Subcutaneous adipose tissue (tissue), 4 donors: ENCODE results near the gene MRPL48. TPM values are rescaled to one million over a fixed set of nuclear protein-coding genes. Genes with fewer than 3 reads are reported as not detected.

ENCODE experiments used
- total RNA-seq, 4 donors: library from RNA; depleted of rRNA; stranded (reverse); fragments of >200 nt; gene quantifications; one replicate each; pipeline ENCODE4 v1.1.0, GENCODE V29; 2016
- TF ChIP-seq, protein P1 (sequence below): fragments of 450-650 bp; IDR thresholded peaks from one replicate; pipeline ENCODE4 v1.5.1; 2016; ENCODE audit warnings: low read depth, mild to moderate bottlenecking, control low read depth, antibody characterized with exemption, moderate library complexity

MRPL48 gene
- total RNA-seq, 4 donors from 2014 or later: 8.2 to 12.4 (median 10.6) TPM

- TF ChIP-seq, protein P1, sequence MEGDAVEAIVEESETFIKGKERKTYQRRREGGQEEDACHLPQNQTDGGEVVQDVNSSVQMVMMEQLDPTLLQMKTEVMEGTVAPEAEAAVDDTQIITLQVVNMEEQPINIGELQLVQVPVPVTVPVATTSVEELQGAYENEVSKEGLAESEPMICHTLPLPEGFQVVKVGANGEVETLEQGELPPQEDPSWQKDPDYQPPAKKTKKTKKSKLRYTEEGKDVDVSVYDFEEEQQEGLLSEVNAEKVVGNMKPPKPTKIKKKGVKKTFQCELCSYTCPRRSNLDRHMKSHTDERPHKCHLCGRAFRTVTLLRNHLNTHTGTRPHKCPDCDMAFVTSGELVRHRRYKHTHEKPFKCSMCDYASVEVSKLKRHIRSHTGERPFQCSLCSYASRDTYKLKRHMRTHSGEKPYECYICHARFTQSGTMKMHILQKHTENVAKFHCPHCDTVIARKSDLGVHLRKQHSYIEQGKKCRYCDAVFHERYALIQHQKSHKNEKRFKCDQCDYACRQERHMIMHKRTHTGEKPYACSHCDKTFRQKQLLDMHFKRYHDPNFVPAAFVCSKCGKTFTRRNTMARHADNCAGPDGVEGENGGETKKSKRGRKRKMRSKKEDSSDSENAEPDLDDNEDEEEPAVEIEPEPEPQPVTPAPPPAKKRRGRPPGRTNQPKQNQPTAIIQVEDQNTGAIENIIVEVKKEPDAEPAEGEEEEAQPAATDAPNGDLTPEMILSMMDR: no peak
These were observed 67.0 kb downstream of the MRPL48 start for GRCh38 chr11:73854680-73855079.

DNA sequence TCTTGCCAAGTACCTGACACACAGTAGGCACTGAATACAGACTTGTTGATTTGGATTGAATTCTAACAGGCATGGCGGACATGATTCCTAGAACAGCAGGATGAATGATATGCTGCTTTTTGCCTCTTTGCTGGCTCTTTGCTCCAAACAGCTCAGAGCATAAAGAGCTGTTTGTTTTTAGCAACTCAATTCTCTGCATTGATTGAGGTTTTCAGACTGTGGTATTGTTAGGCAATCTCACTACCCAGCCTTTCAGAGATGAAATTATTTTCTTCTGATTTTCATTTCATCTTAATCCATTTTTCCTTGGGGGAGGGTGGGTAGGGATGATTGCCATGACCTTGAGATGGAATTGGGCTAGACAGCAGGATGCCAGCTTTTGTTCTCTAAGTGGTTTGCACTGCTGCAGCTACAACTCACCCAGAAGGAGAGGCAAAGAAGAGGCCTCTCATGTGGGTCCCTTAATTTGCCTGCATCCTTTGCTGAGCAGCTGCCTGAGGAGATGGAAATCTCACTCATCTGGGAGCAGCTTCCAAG, 68.4 kb downstream of the MRPL48 start:
- TF ChIP-seq, protein P1: no peak

- TF ChIP-seq, protein P1: no peak
These were observed 72.0 kb downstream of the MRPL48 start for GRCh38 chr11:73859671-73860070.

- TF ChIP-seq, protein P1: no peak
These were observed 72.5 kb downstream of the MRPL48 start for GRCh38 chr11:73860202-73860601.

- TF ChIP-seq, protein P1: no peak
These were observed 75.3 kb downstream of the MRPL48 start for GRCh38 chr11:73862986-73863385.

- TF ChIP-seq, protein P1: no peak
These were observed 78.5 kb downstream of the MRPL48 start for GRCh38 chr11:73866095-73866579.

DNA sequence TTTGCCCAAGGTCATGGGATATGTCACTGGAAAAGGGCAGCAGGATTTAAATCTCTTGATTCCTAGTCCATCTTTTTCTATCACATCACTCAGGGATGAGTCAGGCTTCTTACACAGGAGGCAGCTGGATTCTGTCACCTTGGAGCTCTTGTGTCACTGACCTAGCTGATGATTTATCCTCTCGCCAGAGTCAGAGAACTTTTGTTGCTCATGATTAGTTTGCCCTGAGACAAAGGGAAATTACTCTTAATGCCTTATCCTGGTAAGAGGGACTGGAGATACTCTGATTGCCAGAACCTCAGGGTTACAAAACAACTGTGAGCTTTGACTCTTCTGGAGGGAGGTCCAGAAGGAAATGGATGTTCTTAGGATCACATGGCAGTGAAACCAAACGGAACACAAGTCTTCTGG, 78.9 kb downstream of the MRPL48 start:
- TF ChIP-seq, protein P1: no peak
